ENCODE data around the gene IL33. TPM values are rescaled to one million over a fixed set of nuclear protein-coding genes. Genes with fewer than 3 reads are reported as not detected.
A peak's percentile ranks its signal among the peaks of the same experiment; 100 is the strongest.

Gene IL33
- total RNA-seq, 1 donor from 2014 or later: 38.5 TPM

DNA sequence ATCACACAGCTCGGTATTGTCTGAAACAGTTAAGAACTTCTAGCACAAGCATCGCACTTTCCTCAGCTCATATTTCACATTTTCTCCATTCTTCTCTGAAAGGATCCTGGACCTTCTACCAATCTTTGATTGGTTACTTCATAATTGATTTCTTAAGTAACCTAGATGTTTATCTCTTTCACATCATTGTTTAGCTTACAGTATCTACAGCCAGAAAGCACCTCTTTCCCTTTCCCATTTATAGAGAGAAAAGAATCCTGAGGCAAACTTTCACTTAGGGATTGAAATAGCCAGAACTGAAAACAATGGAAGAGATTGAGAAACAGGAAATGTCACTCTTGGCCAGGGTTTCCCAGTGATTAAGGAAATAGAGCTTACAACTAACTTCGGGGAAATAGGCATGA is 2.5 kb downstream of the IL33 start:
- DNase-seq: peak; percentile 92

DNA sequence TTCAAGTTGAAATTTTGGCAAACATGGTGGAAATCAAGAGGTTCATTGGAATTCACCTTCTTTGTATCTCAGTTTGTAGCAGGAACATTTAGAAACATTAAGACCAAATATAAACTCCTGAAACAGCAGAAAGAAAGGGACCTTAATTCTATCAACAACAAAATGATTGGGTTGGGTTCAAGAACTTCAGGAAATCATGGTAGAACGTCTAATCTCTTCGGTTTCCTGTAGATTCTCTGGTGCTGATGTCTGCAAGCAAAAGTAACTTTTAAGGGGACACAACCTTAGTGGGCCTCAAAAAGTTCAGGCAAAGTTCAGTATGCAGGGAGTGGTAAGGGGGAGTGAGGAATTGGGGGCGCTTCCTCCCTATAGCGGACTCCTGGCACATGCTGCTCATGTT is 3.4 kb downstream of the IL33 start:
- no peak for DNase-seq

- DNase-seq: peak; percentile 58
Observed at GRCh38 chr9:6219981-6220380, 4.4 kb downstream of the IL33 start.

DNA sequence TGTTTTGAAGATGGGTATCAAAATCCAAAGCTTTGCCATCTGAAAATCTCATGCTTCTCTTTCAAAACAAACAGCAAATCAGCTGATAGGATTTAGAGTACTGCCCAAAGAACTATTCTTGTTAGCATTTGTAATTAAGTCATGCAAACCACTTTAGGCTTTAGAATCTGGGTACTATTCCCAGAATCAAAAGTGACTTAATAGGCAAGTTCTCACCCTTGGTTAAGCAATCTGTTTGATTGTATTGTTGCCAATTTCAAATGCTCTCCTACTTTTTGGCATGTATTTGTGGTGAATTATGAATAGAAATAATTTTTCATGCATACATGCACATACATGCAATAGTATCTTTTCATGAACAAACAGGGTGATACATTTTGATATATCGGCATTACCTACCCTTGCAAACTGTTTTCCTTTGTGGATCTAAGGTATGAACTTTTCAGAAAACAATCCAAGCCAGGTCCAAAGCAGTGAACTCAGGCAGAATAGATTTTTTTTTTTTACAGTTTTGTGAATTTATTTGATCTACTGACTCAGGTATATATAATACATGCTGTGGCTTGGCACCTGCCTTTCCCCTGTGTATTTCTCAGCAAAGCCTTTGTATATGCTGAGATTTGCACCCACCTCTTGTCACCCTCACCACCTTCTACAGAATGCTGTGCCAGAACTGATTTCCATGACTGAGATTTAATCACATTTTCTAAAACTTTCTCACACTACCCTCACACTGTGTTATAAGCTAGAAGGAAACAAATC is 9.0 kb downstream of the IL33 start:
- DNase-seq: no peak

DNA sequence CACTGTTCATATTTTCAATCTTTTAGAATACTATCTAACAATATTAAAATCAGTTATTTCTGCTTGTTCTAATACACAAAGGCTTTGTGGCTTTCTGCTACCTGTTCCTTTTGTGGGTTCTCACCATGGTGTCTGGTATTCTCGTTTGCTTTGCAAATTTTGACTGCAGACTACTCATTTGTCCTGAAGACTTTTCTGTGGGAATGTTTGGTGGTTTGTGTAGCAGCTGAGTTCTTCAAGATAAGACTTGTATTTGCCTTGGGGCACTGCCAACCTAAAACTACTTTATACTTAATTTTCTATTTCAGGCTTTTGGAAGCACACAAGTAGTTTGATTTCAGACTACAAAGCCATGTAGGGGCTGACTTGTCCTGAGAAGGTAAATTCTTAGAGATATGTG is 11.1 kb downstream of the IL33 start:
- DNase-seq: peak; percentile 58

- no peak for DNase-seq
Observed at GRCh38 chr9:6229186-6229585, 13.6 kb downstream of the IL33 start.

- peak; percentile 84 for DNase-seq
Observed at GRCh38 chr9:6229619-6230018, 14.0 kb downstream of the IL33 start.

DNA sequence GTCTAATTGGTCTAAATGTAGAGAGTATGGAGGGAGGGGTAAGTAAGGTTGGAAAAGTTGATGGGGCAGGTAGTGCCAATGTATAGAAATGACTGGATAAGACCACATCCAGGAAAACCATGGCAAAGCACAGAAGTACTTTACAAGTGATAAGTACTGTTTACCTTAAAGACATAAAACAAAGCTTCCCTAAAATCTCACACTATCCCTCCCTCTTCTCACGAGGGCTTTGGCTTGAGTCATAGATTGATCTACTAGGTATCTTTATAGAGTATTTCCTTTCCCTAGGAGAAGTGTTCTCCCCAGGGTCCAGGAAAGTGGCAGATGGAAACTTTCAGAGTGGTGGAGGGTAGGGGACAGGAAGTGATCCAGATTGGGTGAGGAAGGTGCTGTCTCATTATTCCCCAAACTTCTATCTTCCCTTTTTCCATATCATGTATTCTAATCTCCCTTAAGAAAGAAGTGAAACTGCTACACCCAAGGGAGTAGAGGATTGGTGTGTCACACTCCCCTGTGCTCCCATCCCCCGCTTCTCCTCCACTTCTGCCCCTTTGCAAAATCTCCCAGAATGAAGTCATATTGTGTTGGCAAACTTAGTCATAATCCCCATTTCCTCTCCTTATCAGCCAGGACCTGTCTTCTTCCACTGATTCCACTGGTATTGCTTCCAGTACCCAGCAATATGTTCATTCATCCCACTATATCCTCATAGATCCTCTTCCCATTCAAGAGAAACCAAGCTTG is 14.6 kb downstream of the IL33 start:
- peak; percentile 61 for DNase-seq

DNA sequence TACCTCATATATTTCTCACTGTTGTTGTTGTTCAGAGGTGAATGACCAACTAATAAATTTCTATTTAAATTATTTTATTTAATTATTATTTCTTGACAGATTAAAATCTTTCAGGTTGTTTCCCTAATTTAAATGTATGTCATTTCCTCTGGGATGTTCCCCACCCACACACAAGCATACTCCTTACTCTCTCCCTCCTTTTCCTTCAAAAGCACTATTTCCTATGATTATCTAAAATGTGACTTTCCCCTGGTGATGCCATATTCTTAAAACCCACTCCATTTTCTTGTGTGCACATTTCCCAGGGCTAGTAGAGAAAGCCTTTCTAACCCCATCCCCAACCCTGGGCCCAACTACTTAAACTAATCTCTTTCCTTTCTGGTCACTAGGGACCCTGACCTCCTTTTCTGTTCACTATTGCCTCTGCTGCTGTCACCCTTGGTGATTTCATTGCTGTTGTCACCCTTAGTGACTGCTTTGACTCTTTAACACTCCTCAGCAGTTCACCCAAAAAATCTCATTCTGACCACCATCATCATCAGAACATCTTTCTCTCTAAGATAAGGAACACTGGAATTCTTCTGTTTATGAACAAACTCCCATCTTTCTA is 16.8 kb downstream of the IL33 start:
- no peak for DNase-seq

DNA sequence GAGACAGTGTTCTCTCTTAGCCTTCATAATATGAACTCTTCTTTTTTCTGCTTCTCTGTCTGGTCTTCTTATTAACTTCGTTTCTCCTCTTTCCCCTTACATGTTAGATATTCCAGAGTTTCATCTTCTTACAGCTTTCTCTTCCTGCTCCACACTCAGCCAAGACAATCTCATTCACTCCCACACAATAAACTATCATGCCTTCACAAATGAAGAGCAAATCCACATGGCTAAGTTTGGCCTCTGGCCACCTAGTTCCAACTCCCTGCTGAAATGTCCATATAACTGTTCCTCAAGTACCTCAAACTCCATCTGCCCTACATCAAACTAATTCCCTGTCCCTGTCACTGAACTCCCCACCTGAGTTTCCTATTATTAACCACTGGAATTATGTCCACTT is 18.4 kb downstream of the IL33 start:
- DNase-seq: no peak

DNA sequence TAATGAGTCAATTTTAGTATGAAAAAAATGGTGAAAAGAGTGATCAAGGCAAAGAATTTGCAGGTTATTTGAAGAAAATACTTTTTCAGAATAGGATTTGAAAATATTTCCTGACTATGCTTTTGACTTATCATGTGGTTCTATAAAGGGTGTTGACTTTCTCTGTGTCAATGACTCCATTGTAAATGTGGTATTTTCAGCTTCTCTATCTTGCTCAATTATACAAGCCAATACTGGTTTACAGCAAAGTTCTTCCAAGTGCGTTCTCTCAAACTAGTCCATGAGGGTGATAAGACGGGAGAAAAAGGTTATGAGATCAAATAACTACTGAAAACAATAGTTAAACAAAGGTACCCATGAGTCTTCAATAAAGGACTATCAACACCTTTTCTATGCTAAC is 21.7 kb downstream of the IL33 start:
- no peak for DNase-seq

DNA sequence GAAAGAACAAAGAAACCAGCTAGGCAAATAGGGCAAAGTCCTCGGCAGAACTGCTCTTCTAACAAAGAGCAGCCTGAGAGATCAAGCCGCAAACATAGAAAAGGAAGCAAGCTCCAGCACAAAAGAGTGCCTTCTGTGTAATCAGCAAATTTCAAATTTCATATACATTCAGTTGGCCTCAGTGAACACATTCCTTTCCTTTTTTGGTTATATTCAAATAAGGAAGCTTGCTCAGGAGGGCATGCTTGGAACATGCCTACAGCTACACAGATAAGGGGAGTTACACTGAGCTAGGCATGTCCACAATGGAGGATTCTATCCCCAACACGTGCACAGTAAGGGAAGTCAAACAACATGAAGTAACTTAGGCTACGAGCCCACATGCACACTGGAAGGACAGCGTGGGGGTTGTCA is 23.4 kb downstream of the IL33 start:
- no peak for DNase-seq

DNA sequence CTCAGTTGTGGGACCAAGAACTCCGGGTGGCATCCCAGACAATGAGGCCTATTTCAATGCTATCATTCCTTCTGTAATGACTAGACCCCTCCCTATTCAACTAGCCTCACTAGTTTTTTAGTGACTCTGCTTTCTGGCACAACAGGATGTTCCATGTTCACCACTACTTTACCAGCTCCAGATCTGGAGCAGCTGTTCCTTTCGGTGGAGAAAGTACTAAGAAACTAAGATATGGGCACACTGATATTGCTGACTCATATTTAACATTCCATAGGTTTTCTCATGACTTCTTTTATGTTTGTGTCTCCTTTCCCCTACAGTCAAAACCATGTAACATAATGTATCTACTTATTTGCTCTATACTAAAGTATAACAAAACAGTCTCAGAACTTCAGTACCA is 24.1 kb downstream of the IL33 start:
- no peak for DNase-seq

GRCh38 chr9:6243746-6244145 is 28.1 kb downstream of the IL33 start:
- DNase-seq: no peak

DNA sequence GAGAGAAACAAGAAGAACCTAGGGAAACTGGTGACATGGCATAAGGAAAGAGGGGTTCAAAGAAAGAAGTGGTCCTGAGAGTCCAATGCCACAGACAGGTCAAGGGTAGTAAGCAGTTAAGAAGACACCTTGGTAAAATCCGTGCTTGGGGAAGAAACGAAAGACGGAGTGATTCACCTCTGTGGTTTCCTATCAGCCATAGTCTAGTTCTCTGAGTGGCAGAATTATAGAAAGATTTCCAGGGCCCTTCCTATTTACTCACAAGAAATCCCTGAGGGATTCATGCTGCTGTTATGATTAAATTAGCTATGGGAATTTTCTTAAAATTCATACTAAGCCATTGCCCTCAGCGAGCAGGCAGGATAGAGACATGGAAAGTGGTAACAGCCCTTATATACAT is 31.7 kb downstream of the IL33 start:
- no peak for DNase-seq

GRCh38 chr9:6268826-6269397 is 53.3 kb downstream of the IL33 start:
- no peak for DNase-seq

GRCh38 chr9:6270896-6271295 is 55.3 kb downstream of the IL33 start:
- no peak for DNase-seq

DNA sequence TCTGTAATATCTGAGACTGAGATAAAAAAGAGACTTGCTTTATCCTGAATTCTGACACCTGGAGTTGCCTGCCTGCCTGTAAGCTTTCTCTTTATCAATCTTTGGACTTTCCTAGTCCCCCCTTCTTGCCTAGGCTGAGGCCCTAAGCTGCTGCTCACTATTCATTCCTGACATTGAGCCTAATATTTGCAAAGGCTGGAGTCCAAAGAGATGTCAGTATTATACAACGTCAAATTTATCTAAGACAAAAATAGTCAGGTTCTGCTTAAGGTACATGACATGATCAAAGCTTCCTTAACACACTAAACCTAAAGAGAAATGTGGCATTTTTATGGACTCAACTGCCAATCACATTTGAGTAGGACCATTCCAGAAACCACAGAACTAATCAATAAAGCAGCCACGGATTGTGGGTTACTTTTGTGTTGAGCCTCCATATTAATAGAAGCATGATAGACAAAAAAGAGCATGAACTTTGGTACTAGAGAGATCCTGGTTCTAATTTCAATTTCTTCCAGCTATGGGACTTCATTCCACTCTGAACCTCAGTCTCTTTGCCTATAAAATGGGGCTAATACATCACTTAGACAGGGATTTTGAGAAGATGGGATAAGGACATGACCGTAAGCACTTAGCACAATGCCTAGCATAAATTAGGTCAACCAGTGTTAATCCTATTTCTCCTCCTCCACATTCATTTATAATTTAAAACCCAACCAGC is 56.1 kb downstream of the IL33 start:
- no peak for DNase-seq

- no peak for DNase-seq
Observed at GRCh38 chr9:6272229-6272598, 56.6 kb downstream of the IL33 start.

DNA sequence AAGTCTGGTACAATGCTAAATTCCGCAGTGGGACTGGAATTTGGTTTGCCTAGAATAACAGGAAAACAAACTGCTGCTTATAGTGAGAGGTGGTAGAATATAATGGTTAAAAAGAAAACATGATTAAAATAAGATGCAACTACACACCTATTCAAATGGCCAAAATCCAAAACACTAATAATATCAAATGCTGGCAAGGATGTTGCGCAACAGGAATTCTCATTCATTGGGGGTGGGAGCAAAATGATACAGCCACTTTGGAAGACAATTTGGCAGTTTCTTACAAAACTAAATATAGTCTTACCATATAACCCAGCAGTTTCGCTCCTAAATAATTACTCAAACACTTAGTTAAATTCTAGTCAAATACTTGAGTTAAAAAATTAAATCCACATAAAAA is 61.8 kb downstream of the IL33 start:
- no peak for DNase-seq

- DNase-seq: no peak
Observed at GRCh38 chr9:6301858-6302257, 86.3 kb downstream of the IL33 start.

GRCh38 chr9:6302417-6302816 is 86.8 kb downstream of the IL33 start:
- peak; percentile 44 for DNase-seq

GRCh38 chr9:6304232-6304631 is 88.6 kb downstream of the IL33 start:
- no peak for DNase-seq
